Gastrocnemius medialis (tissue), 4 donors: Measurements from ENCODE around the gene EXOC6. TPM values are rescaled to one million over a fixed set of nuclear protein-coding genes. Genes with fewer than 3 reads are reported as not detected.

Experiments used
- ATAC-seq, 2 donors: fragments of 150-250 bp; one replicate each; pipeline ENCODE4 v1.9.1; 2016
- DNase-seq, 2 donors: peaks; one replicate each; pipeline ENCODE4 v3.0.0-alpha.2; 2019
- H3K27ac ChIP-seq, 4 donors: fragments of 200-600 bp; sonication (generic); 1 replicate in 1 of 4; 2 replicates in 3 of 4; pipeline ENCODE4 v1.5.1; 2016 to 2018; ENCODE audit warnings: mild to moderate bottlenecking in 2 of 4, moderate library complexity in 1 of 4
- H3K27me3 ChIP-seq, 3 donors: fragments of 200-600 bp; sonication (generic) in 2 of 3; 1 replicate in 1 of 3; 2 replicates in 2 of 3; pipeline versions ENCODE4 v1.5.1 to v1.6.0; 2016 to 2019; ENCODE audit warnings: mild to moderate bottlenecking in 1 of 3, moderate library complexity in 1 of 3
- H3K36me3 ChIP-seq, 2 donors: fragments of 200-600 bp; sonication (generic) in 1 of 2; one replicate each; pipeline ENCODE4 v1.5.1; 2017 to 2018
- H3K4me1 ChIP-seq, 2 donors: fragments of 200-600 bp; sonication (generic) in 1 of 2; one replicate each; pipeline ENCODE4 v1.5.1; 2016 to 2017; ENCODE audit warnings: mild to moderate bottlenecking in 2 of 2
- H3K4me3 ChIP-seq, 4 donors: fragments of 200-600 bp; sonication (generic) in 3 of 4; 1 replicate in 1 of 4; 2 replicates in 3 of 4; pipeline ENCODE4 v1.5.1; 2016 to 2019; ENCODE audit warnings: mild to moderate bottlenecking in 2 of 4
- H3K9me3 ChIP-seq, 3 donors: fragments of 200-600 bp; sonication (generic) in 2 of 3; 1 replicate in 1 of 3; 2 replicates in 2 of 3; pipeline ENCODE4 v1.5.1; 2016 to 2019
- CTCF ChIP-seq, 5 experiments: fragments of 450-650 bp in 3 of 5; fragments of 200-600 bp in 2 of 5; sonication (generic) in 2 of 5; IDR thresholded peaks in 4 of 5; conservative IDR thresholded peaks in 1 of 5; 1 replicate in 4 of 5; 2 replicates in 1 of 5; pipeline ENCODE4 v1.5.1; 2016 to 2019; ENCODE audit warnings: antibody characterized with exemption in 5 of 5, mild to moderate bottlenecking in 3 of 5, moderate library complexity in 3 of 5
- POLR2A ChIP-seq, 2 donors: fragments of 450-650 bp; IDR thresholded peaks; one replicate each; pipeline ENCODE4 v1.6.1; 2017; ENCODE audit warnings: antibody characterized with exemption in 2 of 2, mild to moderate bottlenecking in 2 of 2, moderate library complexity in 2 of 2
- in situ Hi-C, 4 donors: fragments of 200-750 bp; cut with MboI; loops; one replicate each; pipeline versions ENCODE4 v1.15.0 to v1.8.0; 2017; ENCODE audit warnings: low sequenced_read_pairs in 4 of 4
- intact Hi-C: fragments of 100-400 bp; cut with DNase I; formaldehyde crosslinking; loops from one replicate; pipeline ENCODE4 v1.15.1; 2023; ENCODE audit warnings: low total_unique reads
- total RNA-seq, 4 donors: library from RNA; depleted of rRNA; stranded (reverse); fragments of >200 nt; gene quantifications; one replicate each; pipeline versions ENCODE4 v1.1.0 to v1.2.3, GENCODE V29; 2016

The EXOC6 gene
- total RNA-seq, 4 donors from 2014 or later = 11.8 to 16.8 (median 14.6) TPM

GRCh38 chr10:92880233-92880861 lies 32.0 kb downstream of the EXOC6 start:
- in situ Hi-C loops = no loop called here
- ATAC-seq = peak; percentile 81 to 86
- TF ChIP-seq POLR2A (IDR thresholded peaks at IDR 0.05) = no peak
- TF ChIP-seq CTCF (IDR thresholded peaks at IDR 0.05 in 4 of 5, conservative IDR thresholded peaks at IDR 0.05 in 1 of 5) = peak in 4 of 5 experiments; percentile 33 to 60 (median 44)

GRCh38 chr10:92880917-92881316 lies 32.6 kb downstream of the EXOC6 start:
- TF ChIP-seq POLR2A (IDR thresholded peaks at IDR 0.05) (no peak), CTCF (IDR thresholded peaks at IDR 0.05 in 4 of 5, conservative IDR thresholded peaks at IDR 0.05 in 1 of 5) (no peak)
- Histone ChIP-seq H3K27me3 (no peaks in the 10 kb centered on the region), H3K4me1 (peaks cover 12 to 15% of the 10 kb centered on the region in 2 donors), H3K9me3 (no peaks in the 10 kb centered on the region), H3K4me3 (no peak overlapping the region), H3K36me3 (no peaks in the 10 kb centered on the region), H3K27ac (peak overlapping the region in 1 of 4 donors; percentile 28)
- DNase-seq (no peak), ATAC-seq (peak; percentile 16 to 54)
- in situ Hi-C loops = no loop called here
- intact Hi-C loops = loop anchor here (1.0 to 10.0 kb wide), 2 partner anchors 38 to 474 kb away; no protein-coding TSS in a partner anchor

More at GRCh38 chr10:92880233-92880861, 32.0 kb downstream of the EXOC6 start:
- no peak for DNase-seq
- H3K4me3 ChIP-seq = no peak overlapping the region
- H3K4me1 ChIP-seq = peaks cover 12 to 16% of the 10 kb centered on the region in 2 donors
- no peaks in the 10 kb centered on the region for H3K9me3 ChIP-seq
- intact Hi-C loops = loop anchor here (1.0 to 10.0 kb wide), 2 partner anchors 37 to 474 kb away; no protein-coding TSS in a partner anchor
- H3K27ac ChIP-seq = peak overlapping the region in 1 of 4 donors; percentile 28
- no peaks in the 10 kb centered on the region for H3K27me3 ChIP-seq
- H3K36me3 ChIP-seq = no peaks in the 10 kb centered on the region

- H3K4me1 ChIP-seq = peaks cover 24 to 38% of the 10 kb centered on the region in 2 donors
- no peaks in the 10 kb centered on the region for H3K9me3 ChIP-seq
- H3K4me3 ChIP-seq = no peak overlapping the region
- ATAC-seq (no peak), DNase-seq (no peak)
- H3K27me3 ChIP-seq = no peaks in the 10 kb centered on the region
- intact Hi-C loops (loop anchor here (10.0 kb wide), 1 partner anchor 468 kb away; no protein-coding TSS in a partner anchor), in situ Hi-C loops (no loop called here)
- no peak overlapping the region for H3K27ac ChIP-seq
- no peak for TF ChIP-seq POLR2A (IDR thresholded peaks at IDR 0.05)
- no peak for TF ChIP-seq CTCF (IDR thresholded peaks at IDR 0.05 in 4 of 5, conservative IDR thresholded peaks at IDR 0.05 in 1 of 5)
- H3K36me3 ChIP-seq = no peaks in the 10 kb centered on the region
Measured at GRCh38 chr10:92886334-92886961, 38.1 kb downstream of the EXOC6 start.

GRCh38 chr10:92890471-92890870 lies 42.2 kb downstream of the EXOC6 start:
- DNase-seq (no peak), ATAC-seq (no peak)
- no peaks in the 10 kb centered on the region for H3K36me3 ChIP-seq
- H3K27ac ChIP-seq = no peak overlapping the region
- no peaks in the 10 kb centered on the region for H3K9me3 ChIP-seq
- H3K4me1 ChIP-seq = peaks cover 35 to 64% of the 10 kb centered on the region in 2 donors
- no peaks in the 10 kb centered on the region for H3K27me3 ChIP-seq
- H3K4me3 ChIP-seq = no peak overlapping the region
- intact Hi-C loops (no loop called here), in situ Hi-C loops (no loop called here)
- TF ChIP-seq POLR2A (IDR thresholded peaks at IDR 0.05) (no peak), CTCF (IDR thresholded peaks at IDR 0.05 in 4 of 5, conservative IDR thresholded peaks at IDR 0.05 in 1 of 5) (no peak)
